Lung (tissue), 12 donors: ENCODE results near the gene MLLT3. TPM values are rescaled to one million over a fixed set of nuclear protein-coding genes. Genes with fewer than 3 reads are reported as not detected.

Source experiments
- ATAC-seq: fragments of 200-7000 bp; cut with Tn5 transposase; one replicate; pipeline ENCODE4 v1.9.1; 2020; ENCODE audit warnings: moderate number of reproducible peaks; ENCODE audit not compliant: insufficient read depth, low FRiP score
- DNase-seq, 3 donors: peaks; one replicate each; pipeline ENCODE4 v3.0.0-alpha.2; 2013 to 2017
- H3K27ac ChIP-seq, 2 donors: one replicate each; pipeline ENCODE4 v1.5.1; 2013; ENCODE audit warnings: mild to moderate bottlenecking in 2 of 2, moderate library complexity in 2 of 2, control low read depth in 1 of 2, inconsistent platforms in 1 of 2, low read depth in 1 of 2, low read length in 1 of 2
- H3K27me3 ChIP-seq, 3 donors: one replicate each; pipeline ENCODE4 v1.5.1; 2013; ENCODE audit warnings: low read length in 2 of 3; ENCODE audit not compliant: control insufficient read depth in 3 of 3, insufficient read depth in 3 of 3
- H3K36me3 ChIP-seq, 4 donors: one replicate each; pipeline ENCODE4 v1.5.1; 2013; ENCODE audit warnings: low read length in 4 of 4, mild to moderate bottlenecking in 1 of 4, moderate library complexity in 1 of 4; ENCODE audit not compliant: control insufficient read depth in 4 of 4, insufficient read depth in 4 of 4
- H3K4me1 ChIP-seq, 5 donors: one replicate each; pipeline ENCODE4 v1.5.1; 2013; ENCODE audit warnings: low read length in 5 of 5, mild to moderate bottlenecking in 2 of 5, moderate library complexity in 1 of 5; ENCODE audit not compliant: control insufficient read depth in 5 of 5, insufficient read depth in 5 of 5
- H3K4me3 ChIP-seq: one replicate; pipeline ENCODE4 v1.5.1; 2013; ENCODE audit warnings: mild to moderate bottlenecking, control low read depth, moderate library complexity
- H3K9ac ChIP-seq, 2 donors: one replicate each; pipeline ENCODE4 v1.5.1; 2013; ENCODE audit warnings: low read length in 2 of 2, control low read depth in 1 of 2; ENCODE audit not compliant: insufficient read depth in 1 of 2
- H3K9me3 ChIP-seq, 4 donors: one replicate each; pipeline ENCODE4 v1.5.1; 2013; ENCODE audit warnings: low read length in 3 of 4, mild to moderate bottlenecking in 1 of 4, moderate library complexity in 1 of 4; ENCODE audit not compliant: control insufficient read depth in 4 of 4, insufficient read depth in 3 of 4
- CTCF ChIP-seq: IDR thresholded peaks from 2 replicates; pipeline ENCODE4 v1.5.1; 2012; ENCODE audit warnings: mild to moderate bottlenecking; ENCODE audit errors: control extremely low read depth, extremely low read depth
- WGBS, 2 donors: extraction: QIAGEN DNeasy Blood & Tissue Kit; methylation state at CpG; one replicate each; pipeline ENCODE4 v1.1.7; 2013; 5-methylcytosine and 5-hydroxymethylcytosine counted together
- polyA plus RNA-seq, 2 donors: library from polyadenylated mRNA; stranded (reverse); fragments of 200-250 nt; gene quantifications; one replicate each; pipeline ENCODE4 v1.2.1, GENCODE V29; 2013
- total RNA-seq, 2 donors: library from RNA; depleted of rRNA in 1 of 2; stranded (reverse); fragments of >200 nt in 1 of 2; gene quantifications; one replicate each; pipeline ENCODE4 v1.2.1, GENCODE V29; 2014 to 2021
- donor health status: control.
- donor health status: control.
- donor health status: Bipolar disorder and iron deficiency.
- donor health status: healthy.
- donor health status: DM: yes; HTN: yes; CAD: no.

The MLLT3 gene
- total and polyA plus RNA-seq, 4 donors, result 7.1 to 43.1 (median 13.7) TPM

DNA sequence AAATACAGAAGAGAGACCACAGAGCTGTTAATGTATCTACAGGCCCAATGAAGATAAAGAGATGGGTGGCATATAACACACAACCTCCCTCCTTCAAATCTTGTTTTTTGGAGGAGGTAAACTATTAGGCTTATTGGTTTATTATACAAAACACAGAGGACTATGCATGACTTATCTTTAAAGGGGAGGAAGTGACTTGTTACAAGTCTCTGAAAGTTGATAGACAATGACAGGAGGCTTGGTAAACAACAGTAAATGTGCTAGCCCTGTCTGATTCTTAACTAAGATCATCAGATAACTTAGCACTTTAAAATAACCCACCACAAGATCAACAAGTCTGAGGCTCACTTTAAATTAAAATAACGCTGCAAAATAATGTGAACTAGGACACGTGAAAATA, 219.0 kb downstream of the MLLT3 start:
- H3K27me3 ChIP-seq, result no peaks in the 10 kb centered on the region
- no peak for ATAC-seq
- no peak overlapping the region for H3K27ac ChIP-seq
- peaks cover 0 to 2% (median 0%) of the 10 kb centered on the region in 5 donors for H3K4me1 ChIP-seq
- no peak for DNase-seq
- H3K36me3 ChIP-seq, result peaks cover 0 to 3% (median 0%) of the 10 kb centered on the region in 4 donors
- WGBS, 2 donors, result 83 to 93% methylated on average over 2 of the region's 2 CpGs
- H3K4me3 ChIP-seq, result no peak overlapping the region
- TF ChIP-seq CTCF, result no peak
- H3K9ac ChIP-seq, result no peak overlapping the region
- H3K9me3 ChIP-seq, result no peaks in the 10 kb centered on the region

DNA sequence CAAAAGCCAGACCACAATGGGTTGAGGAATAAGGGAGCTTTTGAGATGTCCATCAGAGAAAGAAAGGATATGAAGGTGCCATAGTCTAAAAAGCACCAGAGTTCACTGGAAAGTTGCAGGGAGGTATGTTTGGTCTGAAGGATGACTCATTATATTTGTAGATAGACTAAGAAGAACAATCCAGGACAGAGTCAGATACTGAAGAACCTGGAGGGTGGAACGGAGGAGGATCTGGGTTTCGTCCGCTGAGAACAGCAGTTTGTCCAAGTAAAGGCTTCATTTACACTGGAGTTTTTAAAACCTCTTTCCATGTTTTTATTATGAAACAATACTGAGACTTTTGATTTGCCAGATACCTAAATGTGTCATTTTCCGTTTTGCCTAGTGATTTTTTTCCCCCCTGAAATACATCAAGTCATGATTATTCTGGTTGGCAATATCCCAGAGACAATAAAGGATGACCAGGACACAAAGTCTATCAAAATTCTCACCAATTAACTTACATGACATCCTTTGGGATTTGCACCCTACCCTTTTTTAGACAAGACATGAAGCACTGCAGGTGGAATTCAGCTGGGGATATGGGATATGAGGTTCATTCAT, 219.9 kb downstream of the MLLT3 start:
- Histone ChIP-seq H3K36me3 (peaks cover 0 to 3% (median 0%) of the 10 kb centered on the region in 4 donors), H3K27ac (no peak overlapping the region), H3K27me3 (no peaks in the 10 kb centered on the region), H3K4me3 (no peak overlapping the region), H3K4me1 (peaks cover 0 to 2% (median 0%) of the 10 kb centered on the region in 5 donors), H3K9me3 (no peaks in the 10 kb centered on the region), H3K9ac (no peak overlapping the region)
- TF ChIP-seq CTCF, result no peak
- 95 to 98% methylated on average over 4 of the region's 4 CpGs for WGBS, 2 donors
- DNase-seq (no peak), ATAC-seq (no peak)

- DNase-seq (no peak), ATAC-seq (no peak)
- Histone ChIP-seq H3K9ac (no peak overlapping the region), H3K27me3 (no peaks in the 10 kb centered on the region), H3K27ac (no peak overlapping the region), H3K4me1 (peaks cover 0 to 4% (median 0%) of the 10 kb centered on the region in 5 donors), H3K36me3 (peaks cover 0 to 3% (median 0%) of the 10 kb centered on the region in 4 donors), H3K4me3 (no peak overlapping the region), H3K9me3 (no peaks in the 10 kb centered on the region)
- WGBS, 2 donors, result 31 to 50% methylated on average over 8 of the region's 8 CpGs
- TF ChIP-seq CTCF, result no peak
These were observed 223.6 kb downstream of the MLLT3 start for GRCh38 chr9:20398536-20399338.
